Osteoblast (primary cell): ENCODE data around the gene SH2D4B. TPM values are rescaled to one million over a fixed set of nuclear protein-coding genes. Genes with fewer than 3 reads are reported as not detected.

ENCODE experiments used
- DNase-seq: peaks from one replicate; pipeline ENCODE4 v3.0.0; 2011; ENCODE audit warnings: low spot score, mixed read lengths; ENCODE audit not compliant: insufficient read length; ENCODE audit errors: missing footprints
- H2AFZ ChIP-seq: 2 replicates; pipeline ENCODE4 v1.6.0; 2011; ENCODE audit warnings: mild to moderate bottlenecking, low read length
- H3K27ac ChIP-seq: 2 replicates; pipeline ENCODE4 v1.5.1; 2011; ENCODE audit warnings: mild to moderate bottlenecking, low read depth, low read length, moderate library complexity
- H3K27me3 ChIP-seq: 2 replicates; pipeline ENCODE4 v1.6.0; 2012; ENCODE audit warnings: mild to moderate bottlenecking, control low read depth, inconsistent platforms, low read length, moderate library complexity; ENCODE audit not compliant: insufficient read depth
- H3K36me3 ChIP-seq: 2 replicates; pipeline ENCODE4 v1.5.1; 2011; ENCODE audit warnings: mild to moderate bottlenecking, low read length, control low read depth, moderate library complexity; ENCODE audit not compliant: insufficient read depth
- H3K4me1 ChIP-seq: 2 replicates; pipeline ENCODE4 v1.5.1; 2011; ENCODE audit warnings: mild to moderate bottlenecking, low read length, control low read depth, moderate library complexity; ENCODE audit not compliant: insufficient read depth
- H3K4me2 ChIP-seq: 2 replicates; pipeline ENCODE4 v1.6.0; 2011; ENCODE audit warnings: mild to moderate bottlenecking, low read length; ENCODE audit not compliant: insufficient read depth
- H3K4me3 ChIP-seq: fragments of 200-600 bp; sonication (generic); 3 replicates; pipeline ENCODE4 v1.5.1; 2012; ENCODE audit warnings: mild to moderate bottlenecking, low read length, inconsistent platforms; ENCODE audit not compliant: insufficient read depth
- H3K79me2 ChIP-seq: 2 replicates; pipeline ENCODE4 v1.6.0; 2012; ENCODE audit warnings: mild to moderate bottlenecking, low read length, control low read depth, inconsistent platforms; ENCODE audit not compliant: insufficient read depth
- H3K9me3 ChIP-seq: 2 replicates; pipeline ENCODE4 v1.5.1; 2011; ENCODE audit warnings: low read depth, low read length, control low read depth
- H4K20me1 ChIP-seq: 2 replicates; pipeline ENCODE4 v1.6.0; 2012; ENCODE audit warnings: mild to moderate bottlenecking, low read length, control low read depth; ENCODE audit not compliant: insufficient read depth
- total RNA-seq: library from RNA; depleted of rRNA; stranded (reverse); fragments of >200 nt; gene quantifications from 2 replicates; pipeline ENCODE4 v1.2.3, GENCODE V29; 2012
- TF ChIP-seq, protein P1 (sequence below): IDR thresholded peaks from 2 replicates; pipeline ENCODE4 v1.5.1; 2011; ENCODE audit warnings: mild to moderate bottlenecking, low read depth, low read length, moderate library complexity; ENCODE audit errors: extremely low read depth

The SH2D4B gene
- total RNA-seq, 1 donor, result under 0.01 TPM

DNA sequence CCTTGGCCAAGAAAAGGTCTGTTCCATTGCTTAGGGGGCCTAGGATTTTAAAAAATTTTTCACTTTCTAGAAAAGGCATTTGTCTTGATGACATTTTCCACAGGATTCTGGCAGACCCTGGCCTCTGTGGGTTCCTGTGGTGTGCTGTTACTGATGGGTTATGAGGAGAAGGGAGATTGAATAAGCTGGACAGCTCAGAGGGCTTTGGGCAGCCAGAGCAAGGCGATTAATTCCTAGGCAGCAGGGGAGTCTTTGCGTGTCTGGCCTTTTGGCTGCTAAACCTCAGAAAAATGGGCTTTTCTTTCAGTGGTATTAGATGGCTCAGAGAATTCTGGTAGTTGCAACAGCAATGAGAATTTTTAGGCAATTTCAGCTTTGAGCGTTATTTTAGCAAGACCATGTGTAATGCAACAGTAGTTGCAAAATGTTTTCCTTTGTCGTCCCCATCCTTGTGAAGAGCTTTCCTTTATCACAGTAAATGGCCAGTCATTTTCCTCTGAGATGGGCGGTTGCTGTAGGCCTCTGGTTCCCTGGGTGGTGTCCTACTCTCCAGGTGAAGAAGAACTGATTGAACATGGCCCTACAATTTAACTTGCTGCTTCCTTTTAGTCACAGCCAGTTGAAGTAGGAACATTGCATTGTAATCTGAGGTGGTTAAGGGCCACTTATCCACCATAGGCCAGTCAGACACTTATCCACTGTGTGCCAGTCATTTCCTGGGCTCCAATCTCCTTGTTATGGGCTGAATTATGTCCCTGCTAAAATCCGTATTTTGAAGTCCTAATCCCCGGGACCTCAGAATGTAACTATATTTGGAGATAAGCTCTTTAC lies 43.2 kb downstream of the SH2D4B start:
- Histone ChIP-seq H3K36me3 (no peaks in the 10 kb centered on the region), H3K27me3 (no peaks in the 10 kb centered on the region), H3K79me2 (no peaks in the 10 kb centered on the region), H3K4me3 (no peak overlapping the region), H2AFZ (no peak overlapping the region), H3K27ac (no peak overlapping the region), H3K4me1 (no peaks in the 10 kb centered on the region), H4K20me1 (no peaks in the 10 kb centered on the region), H3K9me3 (no peaks in the 10 kb centered on the region), H3K4me2 (no peak overlapping the region)
- no peak for DNase-seq
- TF ChIP-seq, protein P1, sequence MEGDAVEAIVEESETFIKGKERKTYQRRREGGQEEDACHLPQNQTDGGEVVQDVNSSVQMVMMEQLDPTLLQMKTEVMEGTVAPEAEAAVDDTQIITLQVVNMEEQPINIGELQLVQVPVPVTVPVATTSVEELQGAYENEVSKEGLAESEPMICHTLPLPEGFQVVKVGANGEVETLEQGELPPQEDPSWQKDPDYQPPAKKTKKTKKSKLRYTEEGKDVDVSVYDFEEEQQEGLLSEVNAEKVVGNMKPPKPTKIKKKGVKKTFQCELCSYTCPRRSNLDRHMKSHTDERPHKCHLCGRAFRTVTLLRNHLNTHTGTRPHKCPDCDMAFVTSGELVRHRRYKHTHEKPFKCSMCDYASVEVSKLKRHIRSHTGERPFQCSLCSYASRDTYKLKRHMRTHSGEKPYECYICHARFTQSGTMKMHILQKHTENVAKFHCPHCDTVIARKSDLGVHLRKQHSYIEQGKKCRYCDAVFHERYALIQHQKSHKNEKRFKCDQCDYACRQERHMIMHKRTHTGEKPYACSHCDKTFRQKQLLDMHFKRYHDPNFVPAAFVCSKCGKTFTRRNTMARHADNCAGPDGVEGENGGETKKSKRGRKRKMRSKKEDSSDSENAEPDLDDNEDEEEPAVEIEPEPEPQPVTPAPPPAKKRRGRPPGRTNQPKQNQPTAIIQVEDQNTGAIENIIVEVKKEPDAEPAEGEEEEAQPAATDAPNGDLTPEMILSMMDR, result no peak

DNA sequence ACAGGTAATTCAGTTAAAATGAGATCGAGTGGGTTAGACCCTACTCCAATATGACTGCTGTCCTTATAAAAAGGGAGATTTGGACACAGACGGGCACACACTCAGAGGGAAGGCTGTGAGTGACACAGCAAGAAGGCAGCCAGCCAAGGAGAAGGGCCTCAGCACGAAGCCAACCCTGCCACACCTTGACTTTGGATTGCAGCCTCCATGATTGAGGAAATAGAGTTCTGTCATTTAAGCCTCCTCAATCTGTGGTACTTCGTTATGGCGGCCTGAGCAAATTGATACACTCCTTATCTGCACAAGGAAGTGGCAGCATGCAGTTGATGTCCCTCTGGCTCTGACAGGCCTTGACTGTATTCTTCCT lies 43.8 kb downstream of the SH2D4B start:
- H3K27ac ChIP-seq, result no peak overlapping the region
- no peaks in the 10 kb centered on the region for H3K9me3 ChIP-seq
- H3K4me3 ChIP-seq, result no peak overlapping the region
- TF ChIP-seq, protein P1, result no peak
- H3K4me2 ChIP-seq, result no peak overlapping the region
- no peaks in the 10 kb centered on the region for H3K4me1 ChIP-seq
- H3K27me3 ChIP-seq, result no peaks in the 10 kb centered on the region
- no peaks in the 10 kb centered on the region for H3K36me3 ChIP-seq
- no peaks in the 10 kb centered on the region for H3K79me2 ChIP-seq
- H2AFZ ChIP-seq, result no peak overlapping the region
- DNase-seq, result no peak
- no peaks in the 10 kb centered on the region for H4K20me1 ChIP-seq

DNA sequence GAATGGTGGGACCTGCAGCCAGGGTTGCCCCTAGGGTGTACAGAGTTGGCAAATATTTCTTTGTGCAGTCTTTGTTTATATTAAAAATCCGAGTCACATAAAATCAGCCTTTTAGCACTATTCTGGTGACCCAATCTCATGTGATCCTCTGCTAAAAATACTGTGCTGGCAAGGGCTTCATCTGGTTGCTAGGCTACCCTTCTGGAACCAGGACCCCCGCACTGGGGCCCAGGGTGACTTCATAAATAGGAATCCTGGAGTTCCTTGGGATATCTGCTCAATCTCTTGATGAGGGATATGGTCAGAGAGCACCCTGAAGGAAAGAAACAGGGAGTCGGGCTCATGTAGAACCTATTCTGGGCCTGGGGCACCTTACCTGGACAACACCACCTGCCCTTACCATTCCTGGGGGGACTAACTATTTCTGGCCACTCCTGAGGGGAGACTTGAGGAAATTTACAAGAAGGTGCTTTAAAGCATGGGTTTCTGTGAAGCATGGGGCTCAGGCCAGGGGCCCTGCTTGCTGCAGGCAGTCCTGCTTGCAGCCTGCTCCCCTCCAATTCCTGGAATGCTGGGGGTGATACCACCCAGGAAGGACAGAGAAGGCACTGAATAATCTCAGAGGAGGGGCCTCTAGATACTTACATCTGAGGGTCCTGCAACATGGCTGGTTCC lies 44.7 kb downstream of the SH2D4B start:
- Histone ChIP-seq H3K36me3 (no peaks in the 10 kb centered on the region), H3K4me2 (no peak overlapping the region), H3K27ac (no peak overlapping the region), H4K20me1 (no peaks in the 10 kb centered on the region), H3K9me3 (no peaks in the 10 kb centered on the region), H3K4me1 (no peaks in the 10 kb centered on the region), H2AFZ (no peak overlapping the region), H3K4me3 (no peak overlapping the region), H3K27me3 (no peaks in the 10 kb centered on the region), H3K79me2 (no peaks in the 10 kb centered on the region)
- DNase-seq, result no peak
- TF ChIP-seq, protein P1, result no peak

- H3K4me3 ChIP-seq, result no peak overlapping the region
- H3K27ac ChIP-seq, result no peak overlapping the region
- no peaks in the 10 kb centered on the region for H3K27me3 ChIP-seq
- H3K4me2 ChIP-seq, result no peak overlapping the region
- no peaks in the 10 kb centered on the region for H3K4me1 ChIP-seq
- H3K79me2 ChIP-seq, result no peaks in the 10 kb centered on the region
- no peaks in the 10 kb centered on the region for H4K20me1 ChIP-seq
- TF ChIP-seq, protein P1, result no peak
- no peaks in the 10 kb centered on the region for H3K9me3 ChIP-seq
- no peak for DNase-seq
- H3K36me3 ChIP-seq, result no peaks in the 10 kb centered on the region
- H2AFZ ChIP-seq, result no peak overlapping the region
Observed at GRCh38 chr10:80583685-80584084, 46.0 kb downstream of the SH2D4B start.
